Tibial nerve (tissue), 4 donors: ENCODE measurements around the gene GAB3.

Source experiments
- CTCF ChIP-seq, 5 experiments: fragments of 200-600 bp in 3 of 5; fragments of 450-650 bp in 2 of 5; sonication (generic) in 3 of 5; IDR thresholded peaks; one replicate each; pipeline ENCODE4 v1.5.1; 2016 to 2019; ENCODE audit warnings: antibody characterized with exemption in 5 of 5, mild to moderate bottlenecking in 3 of 5, moderate library complexity in 2 of 5
- EP300 ChIP-seq, 2 donors: sonication (generic); formaldehyde crosslinking; IDR thresholded peaks; one replicate each; pipeline ENCODE4 v1.6.1; 2017; ENCODE audit warnings: antibody characterized with exemption in 2 of 2, mild to moderate bottlenecking in 1 of 2
- POLR2A ChIP-seq, 2 donors: fragments of 450-650 bp; IDR thresholded peaks; one replicate each; pipeline ENCODE4 v1.6.1; 2017; ENCODE audit warnings: antibody characterized with exemption in 2 of 2, mild to moderate bottlenecking in 2 of 2, moderate library complexity in 2 of 2

DNA sequence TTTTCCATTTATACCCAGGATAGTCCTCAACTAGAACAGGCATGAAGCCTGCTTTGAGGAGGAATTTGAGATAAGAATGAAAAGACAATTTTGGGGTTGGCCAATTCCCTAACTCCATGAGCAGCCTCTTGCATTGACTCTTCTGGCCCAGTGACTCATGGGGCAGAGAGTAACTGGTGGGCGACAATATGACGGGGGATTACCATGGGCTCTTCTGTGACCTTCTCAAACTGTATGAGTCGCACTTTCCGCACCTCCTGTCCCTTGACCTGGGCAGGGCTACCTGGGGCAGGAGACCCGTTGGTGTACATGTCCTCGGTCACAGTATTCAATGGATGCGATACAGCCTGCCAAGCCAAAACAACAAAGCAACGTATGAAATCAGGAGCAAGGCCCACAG lies 41.1 kb upstream of the GAB3 start:
- TF ChIP-seq CTCF (IDR thresholded peaks at IDR 0.05), result no peak
- TF ChIP-seq POLR2A (IDR thresholded peaks at IDR 0.05), result no peak
- TF ChIP-seq EP300 (IDR thresholded peaks at IDR 0.05), result no peak
